Measurements from ENCODE around the gene MTERF4. TPM values are rescaled to one million over a fixed set of nuclear protein-coding genes. Genes with fewer than 3 reads are reported as not detected.

MTERF4 gene
- total and polyA plus RNA-seq, 2 of the 8 experiments (the other 6 are each of a cell fraction or from before 2014, with no cell fraction given): 25.9 to 28.5 TPM

GRCh38 chr2:241103176-241103595, 1.1 kb upstream of the MTERF4 start (continued):
- TF ChIP-seq CHD7 (IDR thresholded peaks at IDR 0.05; ENCODE audit: insufficient replicate concordance, low read length) (no peak), TAF1 (IDR thresholded peaks at IDR 0.05; ENCODE audit: low read depth, low read length) (no peak), POLR2AphosphoS5 (IDR thresholded peaks at IDR 0.05; ENCODE audit: low read depth, low read length) (no peak), SIRT6 (IDR thresholded peaks at IDR 0.05; ENCODE audit: low read length) (no peak), BCL11A (IDR thresholded peaks at IDR 0.05; ENCODE audit: low read depth in 2 of 2, low read length in 2 of 2) (no peak), CBX5 (IDR thresholded peaks at IDR 0.05; ENCODE audit: low read depth, low read length) (no peak), FOSL1 (IDR thresholded peaks at IDR 0.05; ENCODE audit: insufficient read depth, low read depth, low read length) (no peak), KDM5A (IDR thresholded peaks at IDR 0.05; ENCODE audit: low read length) (no peak), RFX5 (IDR thresholded peaks at IDR 0.05; ENCODE audit: borderline replicate concordance, low read depth, low read length) (no peak), NANOG (IDR thresholded peaks at IDR 0.05; ENCODE audit: insufficient read depth, low read depth, low read length, poor library complexity, severe bottlenecking) (no peak), BRCA1 (IDR thresholded peaks at IDR 0.05; ENCODE audit: low read depth, low read length) (no peak), RXRA (IDR thresholded peaks at IDR 0.05; ENCODE audit: insufficient read depth, low read depth, low read length) (no peak), ZNF274 (IDR thresholded peaks at IDR 0.05; ENCODE audit: borderline replicate concordance, extremely low read depth, low read length) (no peak)

Data from H1 (cell line).